Measurements from ENCODE around the gene SLC18A2. TPM values are rescaled to one million over a fixed set of nuclear protein-coding genes. Genes with fewer than 3 reads are reported as not detected.

Gene SLC18A2
- total RNA-seq, 3 donors from 2014 or later (not counting 1 experiment from before 2014, with no cell fraction given) = 0.21 to 8.0 (median 0.36) TPM

DNA sequence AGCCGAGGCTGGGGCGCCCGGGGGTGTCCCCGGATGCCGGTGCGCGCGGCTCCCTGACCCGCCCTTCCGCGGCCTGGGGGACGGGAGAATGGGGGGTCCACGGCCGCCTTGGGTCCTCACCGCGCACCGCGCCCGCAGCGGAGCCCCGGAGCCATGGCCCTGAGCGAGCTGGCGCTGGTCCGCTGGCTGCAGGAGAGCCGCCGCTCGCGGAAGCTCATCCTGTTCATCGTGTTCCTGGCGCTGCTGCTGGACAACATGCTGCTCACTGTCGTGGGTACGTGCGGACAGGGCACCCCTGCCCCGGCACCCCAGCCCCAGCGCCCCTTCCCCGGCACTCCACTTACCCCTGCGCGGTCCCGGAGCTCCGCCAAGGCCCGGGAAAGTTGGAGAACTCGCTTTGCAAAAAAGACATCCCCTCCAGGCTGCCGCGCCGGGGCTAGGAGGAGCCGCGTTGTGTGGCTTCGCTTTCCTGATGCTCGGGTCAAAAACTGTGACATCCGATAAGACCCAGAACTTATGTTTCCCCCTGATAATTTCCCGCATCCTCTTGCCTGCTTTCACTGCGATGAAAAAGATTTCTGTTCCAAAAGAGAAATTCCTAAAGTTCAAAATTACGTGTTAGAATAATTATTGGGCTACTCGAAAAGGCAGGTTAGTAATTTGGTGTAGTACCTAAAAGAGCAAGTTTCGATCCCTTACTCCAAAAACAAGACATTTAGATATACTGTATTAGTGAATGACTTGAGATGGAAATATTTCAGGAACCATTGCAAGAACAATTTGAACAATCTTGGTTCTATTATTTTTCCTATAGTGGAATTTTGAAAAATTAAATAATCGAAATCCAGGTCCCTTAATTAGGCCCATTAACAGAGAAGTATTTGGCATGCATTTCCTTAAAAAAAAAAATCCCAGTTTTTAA is 888 bp downstream of the SLC18A2 start:
- peak overlapping the region; percentile 50 for H3K4me3 Mint-ChIP-seq
- H3K4me1 ChIP-seq (ENCODE audit: control insufficient read depth, insufficient read depth, low read length) = no peaks in the 10 kb centered on the region
- DNase-seq (no peak), ATAC-seq (peak in 1 of 3 donors; percentile 27)
- H3K27me3 ChIP-seq (ENCODE audit: control insufficient read depth, insufficient read depth, low read length) = peaks cover 12% of the 10 kb centered on the region
- no peak overlapping the region for H3K4me3 ChIP-seq (ENCODE audit: low read length)
- TF ChIP-seq, protein P1, sequence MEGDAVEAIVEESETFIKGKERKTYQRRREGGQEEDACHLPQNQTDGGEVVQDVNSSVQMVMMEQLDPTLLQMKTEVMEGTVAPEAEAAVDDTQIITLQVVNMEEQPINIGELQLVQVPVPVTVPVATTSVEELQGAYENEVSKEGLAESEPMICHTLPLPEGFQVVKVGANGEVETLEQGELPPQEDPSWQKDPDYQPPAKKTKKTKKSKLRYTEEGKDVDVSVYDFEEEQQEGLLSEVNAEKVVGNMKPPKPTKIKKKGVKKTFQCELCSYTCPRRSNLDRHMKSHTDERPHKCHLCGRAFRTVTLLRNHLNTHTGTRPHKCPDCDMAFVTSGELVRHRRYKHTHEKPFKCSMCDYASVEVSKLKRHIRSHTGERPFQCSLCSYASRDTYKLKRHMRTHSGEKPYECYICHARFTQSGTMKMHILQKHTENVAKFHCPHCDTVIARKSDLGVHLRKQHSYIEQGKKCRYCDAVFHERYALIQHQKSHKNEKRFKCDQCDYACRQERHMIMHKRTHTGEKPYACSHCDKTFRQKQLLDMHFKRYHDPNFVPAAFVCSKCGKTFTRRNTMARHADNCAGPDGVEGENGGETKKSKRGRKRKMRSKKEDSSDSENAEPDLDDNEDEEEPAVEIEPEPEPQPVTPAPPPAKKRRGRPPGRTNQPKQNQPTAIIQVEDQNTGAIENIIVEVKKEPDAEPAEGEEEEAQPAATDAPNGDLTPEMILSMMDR (IDR thresholded peaks at IDR 0.05) = no peak
- H3K27me3 Mint-ChIP-seq (ENCODE audit: low read depth in 2 of 2) = peaks cover 25 to 48% of the 10 kb centered on the region in 2 donors
- H3K27ac Mint-ChIP-seq = no peak overlapping the region
- H3K36me3 ChIP-seq (ENCODE audit: control insufficient read depth, insufficient read depth, low read length) = no peaks in the 10 kb centered on the region
- no peaks in the 10 kb centered on the region for H3K36me3 Mint-ChIP-seq
- H3K27ac ChIP-seq (ENCODE audit: low read length) = no peak overlapping the region
- WGBS (ENCODE audit: insufficient coverage) = 2% methylated on average over 52 of the region's 56 CpGs
- intact Hi-C loops (cut with micrococcal nuclease) = no loop called here
- peaks cover 5% of the 10 kb centered on the region in 2 donors for H3K4me1 Mint-ChIP-seq
- H3K9me3 Mint-ChIP-seq = no peaks in the 10 kb centered on the region
- no peaks in the 10 kb centered on the region for H3K9me3 ChIP-seq (ENCODE audit: control insufficient read depth, insufficient read depth, low read length)

DNA sequence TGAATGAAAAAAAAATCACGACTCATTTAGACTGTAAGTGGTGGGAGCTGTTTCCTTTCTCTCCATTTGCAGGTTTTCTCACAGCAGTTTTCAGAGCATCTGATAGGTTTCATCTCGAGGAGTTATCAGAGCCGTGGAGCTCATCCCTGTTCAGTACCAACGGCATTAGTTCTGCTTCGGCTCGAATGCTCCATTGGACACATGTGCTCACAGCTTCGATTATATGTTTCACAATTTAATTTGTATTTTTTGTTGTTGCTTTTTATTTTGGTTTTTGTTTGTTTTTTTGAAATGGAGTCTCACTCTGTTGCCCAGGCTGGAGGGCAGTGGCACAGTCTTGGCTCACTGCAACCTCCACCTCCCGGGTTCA is 1.5 kb downstream of the SLC18A2 start:
- peaks cover 2 to 5% of the 10 kb centered on the region in 2 donors for H3K4me1 Mint-ChIP-seq
- H3K27ac ChIP-seq (ENCODE audit: low read length) = no peak overlapping the region
- no peaks in the 10 kb centered on the region for H3K36me3 ChIP-seq (ENCODE audit: control insufficient read depth, insufficient read depth, low read length)
- H3K4me1 ChIP-seq (ENCODE audit: control insufficient read depth, insufficient read depth, low read length) = no peaks in the 10 kb centered on the region
- no peak overlapping the region for H3K4me3 ChIP-seq (ENCODE audit: low read length)
- peaks cover 12% of the 10 kb centered on the region for H3K27me3 ChIP-seq (ENCODE audit: control insufficient read depth, insufficient read depth, low read length)
- no peak overlapping the region for H3K27ac Mint-ChIP-seq
- TF ChIP-seq, protein P1 (IDR thresholded peaks at IDR 0.05) = no peak
- DNase-seq = no peak
- no peak overlapping the region for H3K4me3 Mint-ChIP-seq
- intact Hi-C loops (cut with micrococcal nuclease) = no loop called here
- H3K36me3 Mint-ChIP-seq = no peaks in the 10 kb centered on the region
- no peak for ATAC-seq
- WGBS (ENCODE audit: insufficient coverage) = 92% methylated on average over 8 of the region's 8 CpGs
- H3K9me3 ChIP-seq (ENCODE audit: control insufficient read depth, insufficient read depth, low read length) = no peaks in the 10 kb centered on the region
- no peaks in the 10 kb centered on the region for H3K9me3 Mint-ChIP-seq
- H3K27me3 Mint-ChIP-seq (ENCODE audit: low read depth in 2 of 2) = peaks cover 22 to 46% of the 10 kb centered on the region in 2 donors

DNA sequence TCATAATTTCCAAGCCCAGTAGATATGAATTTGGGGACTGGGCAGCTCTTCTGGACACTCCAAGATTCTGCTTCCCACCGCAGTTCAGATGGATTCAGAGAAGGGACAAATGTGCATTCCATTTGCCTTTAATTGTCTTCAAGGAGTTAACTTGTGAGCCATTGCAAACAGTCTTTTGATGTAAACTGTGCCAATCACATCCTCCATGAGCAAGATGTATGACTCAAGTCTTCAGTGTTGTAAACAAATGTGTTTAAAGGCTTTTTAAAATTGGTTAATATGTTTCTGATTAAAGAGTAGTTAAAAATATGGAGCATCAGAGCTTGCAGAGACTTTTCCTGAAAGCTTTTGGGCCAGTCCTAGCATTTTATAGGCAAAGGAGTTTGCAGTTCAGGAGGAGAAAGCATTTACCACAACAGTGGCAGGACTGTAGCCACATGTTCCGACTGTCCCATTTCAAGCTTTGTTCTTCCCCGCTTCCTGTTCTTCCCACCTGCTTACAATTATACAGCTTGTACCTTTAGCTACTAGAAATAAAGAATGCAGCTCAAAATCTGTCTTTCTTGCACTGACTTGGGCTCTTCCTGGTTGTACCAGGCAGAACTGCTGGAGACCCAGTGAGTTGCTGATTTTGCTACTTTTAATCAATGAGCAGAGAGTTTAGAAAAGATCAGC is 6.2 kb downstream of the SLC18A2 start:
- intact Hi-C loops (cut with micrococcal nuclease) = no loop called here

More for the DNA sequence above, 6.2 kb downstream of the SLC18A2 start:
- H3K4me3 ChIP-seq (ENCODE audit: low read length) = no peak overlapping the region
- no peak overlapping the region for H3K27ac ChIP-seq (ENCODE audit: low read length)
- H3K9me3 Mint-ChIP-seq = no peaks in the 10 kb centered on the region
- H3K36me3 Mint-ChIP-seq = no peaks in the 10 kb centered on the region
- H3K27me3 Mint-ChIP-seq (ENCODE audit: low read depth in 2 of 2) = peaks cover 20 to 55% of the 10 kb centered on the region in 2 donors
- no peak for ATAC-seq
- peaks cover 2% of the 10 kb centered on the region for H3K27me3 ChIP-seq (ENCODE audit: control insufficient read depth, insufficient read depth, low read length)
- H3K4me1 ChIP-seq (ENCODE audit: control insufficient read depth, insufficient read depth, low read length) = no peaks in the 10 kb centered on the region
- TF ChIP-seq, protein P1 (IDR thresholded peaks at IDR 0.05) = no peak
- H3K4me3 Mint-ChIP-seq = no peak overlapping the region
- DNase-seq = no peak
- no peaks in the 10 kb centered on the region for H3K9me3 ChIP-seq (ENCODE audit: control insufficient read depth, insufficient read depth, low read length)
- H3K36me3 ChIP-seq (ENCODE audit: control insufficient read depth, insufficient read depth, low read length) = no peaks in the 10 kb centered on the region
- 68% methylated on average over 3 of the region's 3 CpGs for WGBS (ENCODE audit: insufficient coverage)
- peaks cover 4 to 14% of the 10 kb centered on the region in 2 donors for H3K4me1 Mint-ChIP-seq
- no peak overlapping the region for H3K27ac Mint-ChIP-seq

All from natural killer cell (primary cell).